Skeletal muscle tissue (tissue), 4 donors: ENCODE measurements around the gene RASL10B. TPM values are rescaled to one million over a fixed set of nuclear protein-coding genes. Genes with fewer than 3 reads are reported as not detected.

ENCODE experiments used
- H3K27ac ChIP-seq: one replicate; pipeline ENCODE4 v1.7.0; 2013; ENCODE audit warnings: mild to moderate bottlenecking, low read depth, low read length, inconsistent platforms
- H3K27me3 ChIP-seq, 3 donors: one replicate each; pipeline ENCODE4 v1.7.0; 2013; ENCODE audit warnings: low read length in 3 of 3; ENCODE audit not compliant: control insufficient read depth in 3 of 3, insufficient read depth in 3 of 3
- H3K36me3 ChIP-seq, 3 donors: one replicate each; pipeline ENCODE4 v1.7.0; 2013; ENCODE audit warnings: low read length in 3 of 3; ENCODE audit not compliant: control insufficient read depth in 3 of 3, insufficient read depth in 3 of 3
- H3K4me1 ChIP-seq, 3 donors: one replicate each; pipeline ENCODE4 v1.7.0; 2013; ENCODE audit warnings: low read length in 3 of 3, mild to moderate bottlenecking in 3 of 3; ENCODE audit not compliant: control insufficient read depth in 3 of 3, insufficient read depth in 3 of 3
- H3K4me3 ChIP-seq, 3 donors: one replicate each; pipeline ENCODE4 v1.7.0; 2013; ENCODE audit warnings: low read length in 3 of 3
- H3K9ac ChIP-seq, 3 donors: one replicate each; pipeline ENCODE4 v1.7.0; 2013; ENCODE audit warnings: low read length in 3 of 3, mild to moderate bottlenecking in 3 of 3, moderate library complexity in 2 of 3, low read depth in 1 of 3
- H3K9me3 ChIP-seq, 3 donors: one replicate each; pipeline ENCODE4 v1.7.0; 2013; ENCODE audit warnings: low read length in 3 of 3; ENCODE audit not compliant: control insufficient read depth in 3 of 3
- total RNA-seq: library from RNA; depleted of rRNA; stranded (reverse); fragments of >200 nt; gene quantifications from one replicate; pipeline ENCODE4 v1.2.3, GENCODE V29; 2014
- donor health status: Osteomylitis.

The RASL10B gene, protein sequence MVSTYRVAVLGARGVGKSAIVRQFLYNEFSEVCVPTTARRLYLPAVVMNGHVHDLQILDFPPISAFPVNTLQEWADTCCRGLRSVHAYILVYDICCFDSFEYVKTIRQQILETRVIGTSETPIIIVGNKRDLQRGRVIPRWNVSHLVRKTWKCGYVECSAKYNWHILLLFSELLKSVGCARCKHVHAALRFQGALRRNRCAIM
- 1.6 TPM for total RNA-seq

DNA sequence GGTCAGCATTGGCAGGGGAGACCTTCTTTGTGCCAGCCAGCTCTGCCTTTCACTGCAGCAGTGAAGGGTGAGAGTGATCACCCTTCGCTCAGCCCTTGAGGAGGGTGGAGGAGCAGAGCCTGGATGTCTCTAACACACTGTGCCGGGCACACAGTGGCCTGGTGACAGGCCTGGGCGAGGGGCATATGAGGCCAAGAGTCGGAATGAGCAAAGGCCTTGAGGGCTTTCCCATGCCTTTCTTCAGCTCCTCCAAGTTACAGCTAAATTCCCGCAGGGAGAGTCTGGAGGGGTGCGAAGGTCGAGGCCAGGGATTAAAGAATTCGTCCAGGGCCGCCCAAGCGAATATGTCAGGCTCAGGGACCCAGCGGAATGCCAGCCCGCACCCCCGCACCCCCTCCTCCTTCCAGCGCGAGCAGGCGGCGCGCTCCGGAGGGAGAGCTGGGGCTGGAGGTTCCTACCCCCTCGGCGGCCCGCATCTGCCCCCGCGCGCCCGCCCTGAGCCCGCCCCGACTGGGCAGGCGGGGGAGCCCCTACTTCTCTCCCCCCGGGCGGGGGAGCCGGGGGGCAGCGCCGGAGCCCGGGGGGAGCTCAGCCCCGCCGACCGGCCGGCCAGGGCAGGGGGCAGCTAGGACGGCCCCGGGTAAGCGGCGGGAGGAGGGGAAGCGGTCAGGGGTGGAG, at the start of gene RASL10B:
Gene RASL10B, plus strand, starts transcription at position 401 of the 678 bp plus-strand sequence. CDS start 3,546 bp downstream, outside the sequence.
- H3K36me3 ChIP-seq, result peaks cover 0 to 2% (median 2%) of the 10 kb centered on the region in 3 donors
- no peak within 1 kb of the TSS for H3K27ac ChIP-seq
- H3K9ac ChIP-seq, result peak within 1 kb of the TSS; percentile 74 to 83 (median 76)
- H3K9me3 ChIP-seq, result no peaks in the 10 kb centered on the region
- no peaks in the 10 kb centered on the region for H3K27me3 ChIP-seq
- H3K4me1 ChIP-seq, result peaks cover 12 to 21% (median 19%) of the 10 kb centered on the region in 3 donors
- peak within 1 kb of the TSS; percentile 72 to 76 (median 73) for H3K4me3 ChIP-seq

DNA sequence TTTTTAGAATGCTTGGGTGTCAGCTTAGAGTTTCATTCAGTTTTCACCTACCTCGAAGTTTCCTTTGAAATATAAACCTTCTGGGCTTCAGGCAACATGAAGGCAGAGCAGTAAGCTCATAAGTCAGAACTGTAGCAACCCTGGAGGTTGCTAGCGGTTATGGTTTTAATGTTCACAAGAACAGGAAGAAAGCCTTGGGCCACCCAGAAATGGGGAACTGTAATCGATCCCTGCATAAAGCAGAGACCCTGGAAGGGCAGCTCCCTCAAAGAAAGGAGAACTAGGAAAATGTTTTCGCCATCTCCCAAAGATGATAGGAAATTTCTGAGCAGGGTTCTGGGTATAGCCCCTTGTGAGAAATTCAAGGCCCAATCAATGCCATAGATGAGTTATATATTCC, 47.8 kb upstream of the RASL10B start:
- no peak overlapping the region for H3K4me3 ChIP-seq
- H3K27me3 ChIP-seq, result no peaks in the 10 kb centered on the region
- no peaks in the 10 kb centered on the region for H3K9me3 ChIP-seq
- peaks cover 12 to 31% (median 16%) of the 10 kb centered on the region in 3 donors for H3K36me3 ChIP-seq
- H3K9ac ChIP-seq, result no peak overlapping the region
- H3K27ac ChIP-seq, result no peak overlapping the region
- no peaks in the 10 kb centered on the region for H3K4me1 ChIP-seq

DNA sequence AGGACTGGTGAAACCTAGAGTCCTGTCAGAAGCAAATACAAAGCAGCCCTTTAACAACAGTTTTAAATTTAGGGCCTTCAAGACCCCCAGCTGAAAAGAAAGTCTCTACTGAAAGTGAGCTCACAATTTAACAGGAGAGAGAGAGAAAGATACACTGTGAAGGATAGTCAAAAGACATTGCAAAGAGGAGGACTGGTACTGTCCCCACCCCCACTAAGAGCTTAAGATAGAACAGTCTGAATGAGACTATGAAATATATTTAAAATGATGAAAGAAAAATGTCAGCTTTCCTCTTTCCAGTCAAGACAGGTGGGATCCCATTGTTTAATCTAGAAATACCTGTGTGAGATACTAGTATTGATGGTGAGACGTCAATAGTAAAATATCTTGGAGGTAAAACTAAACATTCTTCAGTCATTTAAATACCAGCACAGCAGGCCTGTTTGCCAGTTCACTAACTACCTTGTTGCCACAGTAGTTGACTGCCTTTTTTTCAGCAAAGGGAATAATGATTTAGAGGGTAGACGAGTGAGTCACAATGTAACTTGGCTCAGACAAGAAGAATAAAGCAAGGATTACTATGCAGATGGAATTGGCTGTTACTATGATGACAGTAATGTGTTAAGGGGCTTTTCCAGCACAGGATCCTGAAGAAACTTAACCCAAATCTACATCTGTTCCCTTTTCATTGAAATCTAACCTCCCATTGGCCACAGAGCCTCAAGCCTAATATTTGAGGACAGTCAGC, 47.2 kb upstream of the RASL10B start:
- no peaks in the 10 kb centered on the region for H3K27me3 ChIP-seq
- H3K36me3 ChIP-seq, result peaks cover 12 to 34% (median 16%) of the 10 kb centered on the region in 3 donors
- H3K9me3 ChIP-seq, result no peaks in the 10 kb centered on the region
- H3K9ac ChIP-seq, result no peak overlapping the region
- H3K4me1 ChIP-seq, result no peaks in the 10 kb centered on the region
- no peak overlapping the region for H3K4me3 ChIP-seq
- no peak overlapping the region for H3K27ac ChIP-seq

DNA sequence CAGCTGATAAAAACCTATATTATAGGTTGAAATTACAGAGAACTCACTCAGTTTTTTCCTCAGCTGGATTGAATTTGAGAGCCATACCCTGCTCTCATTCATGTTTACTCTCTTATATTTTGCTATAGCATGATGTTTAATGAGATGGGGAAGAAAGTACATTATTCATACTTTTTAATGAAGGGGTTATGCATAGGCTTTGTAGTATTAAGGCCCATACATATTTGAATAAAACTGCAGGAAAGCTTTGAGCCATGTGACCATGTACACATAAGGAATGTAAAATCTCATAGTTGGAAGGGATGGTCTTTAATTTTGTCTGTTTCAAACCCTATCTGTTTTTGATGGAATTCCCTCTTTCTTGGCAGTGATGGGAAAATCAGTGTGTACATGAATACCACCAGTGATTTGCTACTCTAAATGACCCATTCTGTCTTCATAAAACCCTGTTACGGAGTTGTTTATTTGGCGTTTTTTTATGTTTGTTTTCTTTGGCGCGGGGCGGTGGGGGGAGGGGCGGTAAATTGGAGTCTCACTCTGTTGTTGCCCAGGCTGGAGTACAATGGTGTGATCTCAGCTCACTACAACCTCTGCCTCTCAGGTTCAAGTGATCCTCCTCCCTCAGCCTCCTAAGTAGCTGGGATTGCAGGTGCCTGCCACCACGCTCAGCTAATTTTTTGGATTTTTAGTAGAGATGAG, 38.8 kb upstream of the RASL10B start:
- Histone ChIP-seq H3K9me3 (no peaks in the 10 kb centered on the region), H3K36me3 (peaks cover 0 to 37% (median 15%) of the 10 kb centered on the region in 3 donors), H3K27me3 (no peaks in the 10 kb centered on the region), H3K9ac (no peak overlapping the region), H3K27ac (no peak overlapping the region), H3K4me3 (no peak overlapping the region), H3K4me1 (no peaks in the 10 kb centered on the region)

DNA sequence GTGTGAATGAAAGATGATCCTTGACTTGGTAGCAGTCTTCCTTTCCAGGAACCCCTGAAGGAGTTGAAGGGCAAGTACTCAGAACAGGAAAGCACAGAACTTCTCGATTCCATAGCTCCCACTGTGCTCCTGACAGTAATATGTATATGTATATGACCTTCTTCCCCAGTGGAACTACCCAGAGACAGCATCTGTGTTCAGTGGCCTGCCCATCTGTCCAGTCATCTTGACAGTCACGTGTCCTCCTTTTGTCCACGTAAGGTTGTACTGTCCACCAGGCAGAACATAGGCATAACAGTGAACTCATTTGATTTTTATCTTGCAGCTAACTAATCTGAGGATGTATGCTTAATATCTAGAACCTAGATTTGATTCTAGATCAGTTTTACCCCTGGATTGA, 37.8 kb upstream of the RASL10B start:
- H3K4me1 ChIP-seq, result no peaks in the 10 kb centered on the region
- no peak overlapping the region for H3K9ac ChIP-seq
- no peak overlapping the region for H3K27ac ChIP-seq
- H3K27me3 ChIP-seq, result no peaks in the 10 kb centered on the region
- no peak overlapping the region for H3K4me3 ChIP-seq
- no peaks in the 10 kb centered on the region for H3K9me3 ChIP-seq
- peaks cover 0 to 35% (median 15%) of the 10 kb centered on the region in 3 donors for H3K36me3 ChIP-seq

DNA sequence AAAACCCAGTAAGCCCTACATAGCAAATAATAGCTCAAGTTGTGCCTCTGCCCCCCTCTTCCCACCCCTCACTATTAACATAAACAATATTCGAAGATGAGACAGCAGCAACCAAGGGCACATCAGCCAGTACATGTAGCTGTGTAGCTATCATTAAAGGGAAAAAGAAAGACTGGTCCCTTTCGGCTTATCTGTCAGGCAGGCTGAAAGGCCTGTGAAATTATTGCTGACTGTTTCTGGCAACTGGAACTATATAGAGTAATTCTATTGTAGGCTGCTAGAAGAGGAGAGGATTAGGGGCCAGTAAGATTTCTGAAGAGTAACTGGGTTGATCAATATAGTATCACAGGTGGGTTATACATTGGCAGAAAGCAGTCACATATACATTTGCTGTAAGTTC, 36.5 kb upstream of the RASL10B start:
- no peak overlapping the region for H3K27ac ChIP-seq
- H3K9ac ChIP-seq, result no peak overlapping the region
- no peaks in the 10 kb centered on the region for H3K4me1 ChIP-seq
- no peaks in the 10 kb centered on the region for H3K27me3 ChIP-seq
- peaks cover 0 to 28% (median 15%) of the 10 kb centered on the region in 3 donors for H3K36me3 ChIP-seq
- H3K4me3 ChIP-seq, result no peak overlapping the region
- no peaks in the 10 kb centered on the region for H3K9me3 ChIP-seq

- no peaks in the 10 kb centered on the region for H3K9me3 ChIP-seq
- peaks cover 0 to 24% (median 15%) of the 10 kb centered on the region in 3 donors for H3K36me3 ChIP-seq
- no peak overlapping the region for H3K4me3 ChIP-seq
- H3K9ac ChIP-seq, result no peak overlapping the region
- no peaks in the 10 kb centered on the region for H3K4me1 ChIP-seq
- no peaks in the 10 kb centered on the region for H3K27me3 ChIP-seq
- no peak overlapping the region for H3K27ac ChIP-seq
Observed at GRCh38 chr17:35695613-35696012, 35.8 kb upstream of the RASL10B start.

GRCh38 chr17:35698800-35699199, 32.6 kb upstream of the RASL10B start:
- no peak overlapping the region for H3K4me3 ChIP-seq
- no peaks in the 10 kb centered on the region for H3K4me1 ChIP-seq
- H3K9ac ChIP-seq, result no peak overlapping the region
- H3K27ac ChIP-seq, result no peak overlapping the region
- H3K9me3 ChIP-seq, result no peaks in the 10 kb centered on the region
- H3K36me3 ChIP-seq, result peaks cover 0 to 13% (median 10%) of the 10 kb centered on the region in 3 donors
- H3K27me3 ChIP-seq, result no peaks in the 10 kb centered on the region

GRCh38 chr17:35700150-35700549, 31.3 kb upstream of the RASL10B start:
- peaks cover 0 to 8% (median 7%) of the 10 kb centered on the region in 3 donors for H3K36me3 ChIP-seq
- no peaks in the 10 kb centered on the region for H3K4me1 ChIP-seq

More at GRCh38 chr17:35700150-35700549, 31.3 kb upstream of the RASL10B start:
- Histone ChIP-seq H3K27ac (no peak overlapping the region), H3K9me3 (no peaks in the 10 kb centered on the region), H3K9ac (no peak overlapping the region), H3K27me3 (no peaks in the 10 kb centered on the region), H3K4me3 (no peak overlapping the region)
